K562 (cell line): ENCODE data around the gene CELSR1. TPM values are rescaled to one million over a fixed set of nuclear protein-coding genes. Genes with fewer than 3 reads are reported as not detected.

ENCODE experiments used
- ATAC-seq: fragments of 200-7000 bp; cut with Tn5 transposase; 3 replicates; pipeline ENCODE4 v1.9.1; 2020; ENCODE audit warnings: moderate library complexity
- BruUV-seq: library from RNA; stranded (reverse); fragments of 400-500 nt; replicated peaks from 2 replicates; lab custom pipeline; 2021; lab: Mats Ljungman, UMichigan
- CTCF ChIA-PET: fragments of 300-600 bp; formaldehyde crosslinking; extraction: SDS; loops from one replicate; lab custom pipeline; 2021; ENCODE audit warnings: low intra/inter-chr PET ratio; lab: Yijun Ruan, JAX
- POLR2A ChIA-PET: fragments of 300-600, 350-650 bp; sonication (Branson Sonifier 250); formaldehyde crosslinking; extraction: SDS; loops from one replicate; lab custom pipeline; 2021; ENCODE audit warnings: antibody characterized with exemption, inconsistent platforms; lab: Yijun Ruan, JAX
- DNase-seq, 4 experiments: peaks; one replicate each; pipeline versions ENCODE4 v3.0.0 to v3.0.0-alpha.2; 2011 to 2018; ENCODE audit warnings: low spot score in 3 of 4, mixed read lengths in 3 of 4; ENCODE audit errors: extremely low read depth in 1 of 4
- FAIRE-seq: peaks from 2 replicates; lab custom pipeline; 2011; peaks lifted over from hg19 to GRCh38; lab: Jason Lieb, UNC
- H2AFZ ChIP-seq: 2 replicates; pipeline ENCODE4 v1.6.0; 2011; ENCODE audit warnings: low read depth, low read length, control low read depth, inconsistent platforms
- H3K27ac ChIP-seq: fragments of 200-600 bp; 3 replicates; pipeline ENCODE4 v1.8.0; 2011; ENCODE audit warnings: low read depth, mild to moderate bottlenecking, control low read depth, inconsistent platforms, low read length, moderate library complexity, mixed read lengths; ENCODE audit errors: extremely low read depth
- H3K27me3 ChIP-seq, 2 experiments: fragments of 300-600 bp in 1 of 2; 2 replicates in 1 of 2; 3 replicates in 1 of 2; pipeline versions ENCODE4 v1.6.0 to v1.8.0; 2011; ENCODE audit warnings: inconsistent platforms in 2 of 2, low read length in 2 of 2, mild to moderate bottlenecking in 1 of 2, mixed read lengths in 1 of 2, moderate library complexity in 1 of 2; ENCODE audit not compliant: control insufficient read depth in 2 of 2, insufficient read depth in 2 of 2
- H3K36me3 ChIP-seq: fragments of 300-600 bp; 3 replicates; pipeline ENCODE4 v1.8.0; 2011; ENCODE audit warnings: mild to moderate bottlenecking, low read length, inconsistent platforms; ENCODE audit not compliant: control insufficient read depth, insufficient read depth
- H3K4me1 ChIP-seq, 2 experiments: fragments of 200-600 bp in 1 of 2; replicated peaks in 1 of 2; 2 replicates in 1 of 2; 3 replicates in 1 of 2; pipeline versions ENCODE4 v1.5.1 to v1.8.0; 2011; ENCODE audit warnings: inconsistent platforms in 2 of 2, low read length in 2 of 2, mild to moderate bottlenecking in 1 of 2, mixed read lengths in 1 of 2, moderate library complexity in 1 of 2; ENCODE audit not compliant: control insufficient read depth in 2 of 2, insufficient read depth in 2 of 2
- H3K4me2 ChIP-seq: 2 replicates; pipeline ENCODE4 v1.6.1; 2011; ENCODE audit warnings: low read length, control low read depth, inconsistent platforms, mixed read lengths; ENCODE audit not compliant: insufficient read depth
- H3K4me3 ChIP-seq: fragments of 200-600 bp; sonication (generic), shearing (Covaris generic); 2 replicates; pipeline ENCODE4 v1.5.1; 2016; ENCODE audit warnings: control low read depth, inconsistent platforms
- H3K79me2 ChIP-seq: fragments of 200-600 bp; 3 replicates; pipeline ENCODE4 v1.8.0; 2011; ENCODE audit warnings: low read length, inconsistent platforms; ENCODE audit not compliant: control insufficient read depth, insufficient read depth
- H3K9ac ChIP-seq, 2 experiments: 2 replicates each; pipeline versions ENCODE4 v1.6.0 to v1.6.1; 2011; ENCODE audit warnings: low read depth in 2 of 2, low read length in 2 of 2, control low read depth in 1 of 2, inconsistent platforms in 1 of 2, mild to moderate bottlenecking in 1 of 2, mixed read lengths in 1 of 2; ENCODE audit not compliant: insufficient read depth in 1 of 2
- H3K9me1 ChIP-seq: one replicate; pipeline ENCODE4 v1.6.0; 2011; ENCODE audit warnings: inconsistent platforms, mild to moderate bottlenecking, low read length, moderate library complexity; ENCODE audit not compliant: control insufficient read depth, insufficient read depth
- H3K9me3 ChIP-seq: replicated peaks from 2 replicates; pipeline ENCODE4 v1.5.1; 2011; ENCODE audit warnings: low read depth, low read length, inconsistent platforms; ENCODE audit not compliant: control insufficient read depth, insufficient read depth
- H4K20me1 ChIP-seq: replicated peaks from 2 replicates; pipeline ENCODE4 v1.6.1; 2011; ENCODE audit warnings: low read length, inconsistent platforms, mixed read lengths; ENCODE audit not compliant: control insufficient read depth, insufficient read depth
- CBX8 ChIP-seq: fragments of 200-600 bp; sonication (generic); IDR thresholded peaks from 2 replicates; pipeline ENCODE4 v1.6.1; 2012; ENCODE audit warnings: borderline replicate concordance, mixed run types, low read depth, mild to moderate bottlenecking, moderate library complexity, mixed read lengths, low read length, control low read depth, inconsistent platforms; ENCODE audit not compliant: poor library complexity, severe bottlenecking; ENCODE audit errors: extremely low read depth
- DDX20 ChIP-seq: fragments of 450-650 bp; IDR thresholded peaks from 2 replicates; pipeline ENCODE4 v1.6.1; 2016; ENCODE audit warnings: missing genetic modification characterization, low read depth, mild to moderate bottlenecking, missing compliant biosample characterization, moderate library complexity
- E4F1 ChIP-seq: fragments of 250-450 bp; sonication (Bioruptor Pico); IDR thresholded peaks from 2 replicates; pipeline ENCODE4 v1.5.0; 2021; ENCODE audit warnings: mild to moderate bottlenecking, borderline replicate concordance
- EHMT2 ChIP-seq: fragments of 450-650 bp; IDR thresholded peaks from 2 replicates; pipeline ENCODE4 v1.6.1; 2018; ENCODE audit warnings: antibody characterized with exemption
- HBP1 ChIP-seq: fragments of 450-650 bp; formaldehyde crosslinking; IDR thresholded peaks from 2 replicates; pipeline ENCODE4 v1.4.0; 2022; ENCODE audit warnings: missing genetic modification characterization
- KDM5B ChIP-seq: fragments of 200-600 bp; sonication (generic); IDR thresholded peaks from 2 replicates; pipeline ENCODE4 v1.6.1; 2012; ENCODE audit warnings: low read depth, mild to moderate bottlenecking, moderate library complexity, low read length, control low read depth, inconsistent platforms; ENCODE audit not compliant: insufficient replicate concordance
- MCM5 ChIP-seq: fragments of 450-650 bp; IDR thresholded peaks from 2 replicates; pipeline ENCODE4 v1.6.1; 2016; ENCODE audit warnings: low read depth
- MTA3 ChIP-seq: fragments of 450-650 bp; formaldehyde crosslinking; IDR thresholded peaks from 2 replicates; pipeline ENCODE4 v1.6.1; 2017; ENCODE audit warnings: mild to moderate bottlenecking, borderline replicate concordance
- NBN ChIP-seq: fragments of 450-650 bp; IDR thresholded peaks from 2 replicates; pipeline ENCODE4 v1.6.1; 2016; ENCODE audit warnings: low read depth, mild to moderate bottlenecking
- TRIM24 ChIP-seq, 2 experiments: fragments of 450-650 bp; IDR thresholded peaks; 2 replicates each; pipeline ENCODE4 v1.6.1; 2016
- ZBTB7A ChIP-seq: IDR thresholded peaks from 2 replicates; pipeline ENCODE4 v1.6.1; 2011; ENCODE audit warnings: low read depth, mild to moderate bottlenecking, low read length, moderate library complexity, borderline replicate concordance; ENCODE audit not compliant: control insufficient read depth
- ZNF444 ChIP-seq: fragments of 250-450 bp; sonication (Bioruptor Pico); IDR thresholded peaks from 2 replicates; pipeline ENCODE4 v1.4.0; 2020; ENCODE audit warnings: mild to moderate bottlenecking, moderate library complexity
- ZNF668 ChIP-seq: fragments of 250-450 bp; sonication (Bioruptor Pico); IDR thresholded peaks from 2 replicates; pipeline ENCODE4 v1.8.0; 2022; ENCODE audit warnings: mild to moderate bottlenecking, inconsistent platforms
- whole genome bisulfite sequencing: fragments of 100-300 bp; shearing (Covaris generic); methylation state at CpG from one replicate; pipeline ENCODE4 v1.1.6; 2016; ENCODE audit warnings: low coverage, mixed read lengths; ENCODE audit not compliant: insufficient coverage; ENCODE audit errors: missing lambda C conversion rate; 5-methylcytosine and 5-hydroxymethylcytosine counted together
- in situ Hi-C: fragments of 300-500 bp; cut with MboI; formaldehyde crosslinking; loops from 4 replicates; pipeline ENCODE4 v1.15.0; 2018; ENCODE audit warnings: inconsistent platforms, mixed read lengths
- intact Hi-C: fragments of 100-400 bp; cut with micrococcal nuclease; formaldehyde crosslinking; loops from 2 replicates; pipeline ENCODE4 v1.14.2; 2022
- polyA plus RNA-seq, 8 experiments: library from polyadenylated mRNA; depleted of rRNA in 4 of 8; stranded (reverse) in 5 of 8; unstranded in 3 of 8; fragments of >200 nt; fragmentation: Nextera tagmentation in 2 of 8; fragmentation: Illumina TruSeq in 1 of 8; extraction: Ambion mirVana in 2 of 8; extraction: Trizol in 1 of 8; gene quantifications; 2 replicates each; pipeline versions ENCODE4 v1.2.1 to v1.2.3, GENCODE V29; 2011 to 2014; ENCODE audit warnings: inconsistent platforms in 1 of 8, missing spikeins in 1 of 8
- total RNA-seq, 7 experiments: library from RNA; depleted of rRNA in 6 of 7; stranded (reverse); fragments of >200 nt in 6 of 7; fragmentation: Illumina TruSeq in 2 of 7; extraction: Trizol in 2 of 7; gene quantifications; 2 replicates each; pipeline versions ENCODE4 v1.2.1 to v1.2.3, GENCODE V29; 2011 to 2021; ENCODE audit warnings: low replicate concordance in 1 of 7
- TF ChIP-seq, protein P1 (sequence below): fragments of 250-450 bp; sonication (Bioruptor Pico); IDR thresholded peaks from 2 replicates; pipeline ENCODE4 v1.4.0; 2020; ENCODE audit warnings: borderline replicate concordance

Gene CELSR1
- total and polyA plus RNA-seq, 9 of the 15 experiments (the other 6 are each of a cell fraction or from before 2014, with no cell fraction given) = under 0.01 to 0.09 TPM; not detected in 7

DNA sequence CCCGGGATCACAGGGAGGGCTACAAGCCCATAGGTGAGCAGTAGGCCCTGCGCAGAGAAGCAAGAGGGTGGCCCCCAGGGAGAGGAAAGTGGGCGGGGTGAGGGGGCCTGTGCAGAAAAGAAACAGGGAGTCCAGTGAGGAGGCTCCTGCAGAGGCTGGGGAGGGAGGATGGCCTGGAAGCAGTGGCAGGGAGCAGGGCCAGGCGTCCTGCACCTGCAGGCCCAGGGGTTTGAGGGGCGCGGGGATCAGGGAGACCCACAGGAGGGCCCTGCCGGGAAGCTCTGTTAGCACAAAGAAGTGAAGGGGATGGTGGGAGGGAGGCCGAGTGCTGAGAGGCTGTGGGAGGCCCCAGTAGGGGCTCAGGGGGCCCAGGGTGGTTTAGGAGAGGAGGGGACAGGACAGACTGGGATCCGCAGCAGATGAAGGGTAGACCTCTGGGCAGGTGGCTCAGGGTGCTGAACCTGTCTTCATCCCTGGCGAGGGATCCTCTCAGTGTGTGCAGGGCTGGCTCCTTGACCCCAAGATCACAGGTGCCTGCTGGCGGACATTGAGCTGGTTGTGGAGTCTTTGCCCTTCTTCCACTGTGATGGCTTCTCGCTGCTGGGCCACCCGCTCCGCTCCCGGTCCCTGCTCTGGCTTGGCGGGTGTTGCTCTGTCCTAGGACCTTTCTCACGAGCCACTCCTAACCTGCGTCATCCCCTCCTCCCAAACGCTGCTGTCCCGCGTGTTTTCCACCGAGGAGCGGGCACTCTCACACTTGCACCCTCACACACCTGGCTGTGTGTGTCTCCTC lies 31.8 kb upstream of the CELSR1 start:
- ATAC-seq = peak; percentile 48
- intact Hi-C loops = loop anchor here (10.0 kb wide), 1 partner anchor 116 kb away; no protein-coding TSS in a partner anchor
- in situ Hi-C loops = loop anchor here (10.0 kb wide), 2 partner anchors 76 to 106 kb away; no protein-coding TSS in a partner anchor
- no peak overlapping the region for H3K27ac ChIP-seq
- no peak overlapping the region for H3K4me3 ChIP-seq
- peaks cover 0 to 11% of the 10 kb centered on the region in 2 experiments; a peak in 4 of 5 replicates for H3K4me1 ChIP-seq
- H3K79me2 ChIP-seq = no peaks in the 10 kb centered on the region
- H3K27me3 ChIP-seq = no peaks in the 10 kb centered on the region
- ChIA-PET CTCF (no interaction called here), POLR2A (interaction anchor here (1.3 kb wide), 1 partner anchor 192 kb away, joined by 3 read pairs; no protein-coding TSS in a partner anchor)
- H3K4me2 ChIP-seq = no peak overlapping the region
- BruUV-seq = no TSS peak
- H3K9ac ChIP-seq = no peak overlapping the region; a peak in 1 of 4 replicates
- no peak for FAIRE-seq
- 0 out of 2 replicates have a peak, but pooled peaks cover 2% of the 10 kb centered on the region for H3K9me3 ChIP-seq
- no peak for DNase-seq
- H4K20me1 ChIP-seq = no peaks in the 10 kb centered on the region
- no peaks in the 10 kb centered on the region for H3K9me1 ChIP-seq
- 36% methylated on average over 16 of the region's 23 CpGs for WGBS
- H2AFZ ChIP-seq = no peak overlapping the region
- H3K36me3 ChIP-seq = no peaks in the 10 kb centered on the region
- TF ChIP-seq TRIM24 (IDR thresholded peaks at IDR 0.05) = no peak
- no peak for TF ChIP-seq MCM5
- TF ChIP-seq ZBTB7A = no peak
- TF ChIP-seq CBX8 = no peak
- no peak for TF ChIP-seq EHMT2
- TF ChIP-seq, protein P1, sequence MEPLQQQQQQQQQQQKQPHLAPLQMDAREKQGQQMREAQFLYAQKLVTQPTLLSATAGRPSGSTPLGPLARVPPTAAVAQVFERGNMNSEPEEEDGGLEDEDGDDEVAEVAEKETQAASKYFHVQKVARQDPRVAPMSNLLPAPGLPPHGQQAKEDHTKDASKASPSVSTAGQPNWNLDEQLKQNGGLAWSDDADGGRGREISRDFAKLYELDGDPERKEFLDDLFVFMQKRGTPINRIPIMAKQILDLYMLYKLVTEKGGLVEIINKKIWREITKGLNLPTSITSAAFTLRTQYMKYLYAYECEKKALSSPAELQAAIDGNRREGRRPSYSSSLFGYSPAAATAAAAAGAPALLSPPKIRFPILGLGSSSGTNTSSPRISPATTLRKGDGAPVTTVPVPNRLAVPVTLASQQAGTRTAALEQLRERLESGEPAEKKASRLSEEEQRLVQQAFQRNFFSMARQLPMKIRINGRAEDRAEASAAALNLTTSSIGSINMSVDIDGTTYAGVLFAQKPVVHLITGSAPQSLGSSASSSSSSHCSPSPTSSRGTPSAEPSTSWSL (CRISPR knock-in tag) = no peak
- TF ChIP-seq E4F1 (CRISPR knock-in tag) = no peak
- TF ChIP-seq DDX20 = no peak
- TF ChIP-seq NBN = no peak
- no peak for TF ChIP-seq ZNF668 (CRISPR knock-in tag)
- TF ChIP-seq ZNF444 = no peak
- no peak for TF ChIP-seq KDM5B
- no peak for TF ChIP-seq MTA3
- no peak for TF ChIP-seq HBP1 (CRISPR knock-in tag)
